Fibroblast of skin of scalp (primary cell): ENCODE data around the gene MYLK3.

ENCODE experiments used
- DNase-seq: peaks from one replicate; pipeline ENCODE4 v3.0.0-alpha.2; 2013

The MYLK3 gene

DNA sequence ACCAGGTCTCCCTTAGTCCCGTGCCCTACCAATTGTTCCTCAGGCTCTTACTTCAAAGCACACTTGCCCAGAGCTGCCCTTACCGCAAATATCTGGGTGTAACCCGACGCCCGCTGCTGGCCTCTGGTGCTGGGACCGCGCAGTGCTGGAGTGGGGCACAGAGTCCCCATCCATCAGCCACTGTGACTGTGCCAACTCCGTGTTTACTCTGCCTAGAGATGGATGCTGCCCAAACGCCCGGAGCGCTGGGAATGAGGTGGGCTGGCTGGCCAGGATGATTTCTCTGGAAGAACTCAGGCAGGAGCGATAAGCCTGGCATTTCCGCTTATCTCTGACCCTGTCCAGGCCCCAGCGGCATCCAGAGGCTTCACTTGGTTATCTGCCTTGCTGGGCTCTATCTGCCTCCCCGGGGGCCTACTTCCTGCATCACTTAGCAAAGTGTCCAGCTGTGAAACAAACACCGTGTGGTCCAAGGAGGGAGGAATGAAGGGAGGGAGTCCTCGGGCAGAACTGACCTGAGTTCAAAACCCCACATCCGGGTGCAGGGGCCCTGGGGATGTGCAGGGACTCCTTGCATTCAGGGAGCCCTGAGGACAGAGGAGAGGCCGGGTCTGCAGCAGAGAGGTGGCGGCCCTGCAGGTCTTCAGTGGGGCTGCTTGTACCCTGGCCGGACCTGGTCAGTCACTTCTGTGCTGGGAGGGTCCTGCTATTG is 9.4 kb upstream of the MYLK3 start:
- no peak for DNase-seq

DNA sequence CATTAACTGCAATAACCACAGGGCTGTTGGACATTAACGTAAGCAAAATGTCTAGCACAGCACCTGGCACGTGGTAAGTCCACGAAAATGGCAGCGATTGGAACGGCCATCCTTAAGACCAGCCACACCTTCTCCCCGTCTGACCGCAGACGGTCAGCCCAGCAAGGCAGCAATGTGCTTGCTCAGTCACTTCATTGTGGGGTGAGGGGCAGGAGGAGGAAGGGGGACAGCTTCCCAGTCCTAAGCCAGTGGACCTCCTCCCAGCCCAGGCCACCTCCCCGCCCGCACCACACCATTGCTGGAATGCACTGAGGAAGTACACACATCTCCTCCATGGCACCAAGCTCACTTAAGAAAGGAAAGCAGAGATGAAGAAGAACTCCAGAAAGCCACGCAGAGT is 8.6 kb upstream of the MYLK3 start:
- no peak for DNase-seq

DNA sequence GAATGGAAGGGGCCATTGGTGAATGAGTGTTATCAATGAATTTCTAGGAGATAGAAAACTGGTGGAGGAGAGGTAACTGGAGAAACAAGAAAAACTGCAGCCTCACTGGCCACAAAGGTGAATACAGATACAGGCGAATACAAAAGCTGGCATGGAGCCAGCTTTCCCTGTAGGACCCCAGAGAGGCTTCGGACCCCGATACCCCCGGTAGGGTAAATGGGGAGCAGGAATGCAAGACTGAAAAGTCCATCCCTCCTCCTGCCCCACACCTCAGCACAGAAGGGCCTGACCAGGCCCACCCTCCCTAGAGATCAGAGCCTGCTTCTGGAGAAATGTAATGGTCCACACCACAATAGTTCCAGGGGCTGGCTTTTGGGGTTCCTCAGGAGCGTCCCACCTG is 4.9 kb upstream of the MYLK3 start:
- DNase-seq: no peak

DNA sequence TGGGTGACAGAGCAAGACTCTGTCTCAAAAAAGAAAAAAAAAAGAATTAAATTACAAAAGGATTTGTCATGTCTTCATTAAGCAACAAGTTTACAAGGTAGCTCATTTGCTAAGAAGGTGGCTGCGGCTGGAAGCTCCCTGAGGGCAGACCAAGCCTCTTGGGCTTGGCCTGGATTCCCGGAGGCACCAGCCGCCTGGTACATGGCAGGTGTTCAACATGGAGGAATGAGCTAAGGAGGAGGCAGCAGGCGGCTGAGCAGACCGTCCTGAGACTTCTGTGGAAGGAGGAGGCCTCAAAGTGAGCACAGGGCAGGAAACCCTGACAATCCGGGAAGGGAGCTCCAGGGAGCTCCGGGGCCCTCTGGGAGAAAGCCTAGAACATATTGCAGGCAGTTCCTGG is 3.2 kb upstream of the MYLK3 start:
- no peak for DNase-seq

DNA sequence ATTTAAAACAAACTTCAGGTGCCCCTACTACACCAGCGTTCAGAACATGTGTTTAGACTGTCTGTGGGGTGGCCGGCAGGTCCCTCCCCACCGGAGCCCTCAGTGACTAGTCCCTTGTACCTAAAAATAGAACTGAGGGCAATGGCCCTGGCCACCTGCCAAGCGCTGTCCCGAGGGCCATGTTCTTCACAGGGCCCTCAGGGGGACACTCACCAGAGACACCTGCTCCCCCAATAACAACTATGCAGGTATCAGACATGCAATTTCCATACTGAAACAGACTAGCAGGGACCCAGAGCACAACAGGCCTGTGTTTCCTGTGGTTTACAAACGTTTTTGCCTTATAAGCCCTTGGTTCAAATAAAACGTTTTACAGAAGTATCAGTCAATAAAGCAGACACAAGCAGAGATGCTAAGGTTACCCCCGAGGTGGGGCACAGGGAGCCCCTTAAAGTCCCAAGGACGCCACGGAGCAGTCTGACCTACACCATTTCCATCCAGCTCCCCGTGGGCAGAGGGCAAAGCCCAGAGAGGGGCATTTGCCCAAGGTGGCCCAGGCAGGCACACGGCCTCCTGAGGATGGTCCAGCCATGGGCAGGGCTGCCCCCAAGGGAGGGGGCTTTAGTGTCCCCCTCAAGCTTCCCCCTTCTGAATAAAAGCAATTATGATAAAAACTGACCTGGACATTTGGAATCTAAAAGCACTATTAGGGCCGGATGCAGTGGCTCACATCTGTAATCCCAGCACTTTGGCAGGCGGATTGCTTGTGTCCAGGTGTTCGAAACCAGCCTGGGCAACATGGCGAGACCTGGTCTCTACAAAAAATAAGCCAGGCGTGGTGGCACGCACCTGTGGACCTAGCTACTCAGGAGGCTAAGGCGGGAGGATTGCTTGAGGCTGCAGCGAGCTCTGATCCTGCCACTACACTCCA is 896 bp upstream of the MYLK3 start:
- no peak for DNase-seq

DNA sequence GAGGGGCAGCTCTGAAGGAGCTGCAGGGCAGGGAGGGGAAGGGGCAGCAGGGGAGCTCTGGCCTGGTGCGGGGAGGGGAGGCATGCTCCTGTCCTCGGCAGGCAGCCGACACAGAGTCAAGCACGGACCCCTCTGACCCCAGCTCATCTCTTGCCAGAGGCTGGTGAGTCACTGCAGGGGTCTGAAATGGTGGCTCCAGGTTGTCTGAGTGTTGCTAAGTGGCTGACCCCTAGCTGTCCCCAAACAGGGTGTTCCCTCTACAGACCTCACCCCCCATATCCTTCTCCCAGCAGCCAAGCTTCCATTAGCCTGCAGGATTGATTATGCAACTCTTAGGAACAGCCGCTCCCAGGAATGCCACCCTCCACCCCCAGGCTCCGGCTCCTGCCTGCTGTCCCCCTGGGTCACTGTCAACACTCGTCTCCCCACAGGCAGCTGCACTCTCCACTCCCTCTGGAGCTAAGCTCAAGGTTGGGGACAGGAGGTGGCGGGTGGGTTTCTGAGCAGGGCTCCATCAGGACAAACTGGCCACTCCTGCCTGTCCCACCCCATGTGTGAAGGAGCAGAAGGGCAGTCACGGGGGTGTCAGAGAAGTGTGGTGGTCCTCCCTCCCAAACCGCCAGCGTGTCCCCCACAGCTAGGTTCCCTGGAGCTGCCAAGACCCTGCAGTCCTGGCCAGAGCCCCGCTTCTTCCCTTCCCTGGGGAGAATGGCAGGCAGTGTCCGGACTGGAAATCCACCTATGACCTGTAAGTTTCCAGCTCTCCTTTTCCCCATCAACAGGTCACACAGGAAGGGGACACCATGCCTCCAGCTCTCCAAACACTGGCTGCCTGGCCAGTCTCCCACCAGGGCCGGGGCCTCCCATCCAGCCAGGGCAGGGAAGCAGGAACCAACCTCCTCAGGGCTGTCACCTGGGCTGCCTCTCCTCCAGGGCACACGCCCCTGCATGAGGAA is 1.0 kb downstream of the MYLK3 start:
- no peak for DNase-seq

DNA sequence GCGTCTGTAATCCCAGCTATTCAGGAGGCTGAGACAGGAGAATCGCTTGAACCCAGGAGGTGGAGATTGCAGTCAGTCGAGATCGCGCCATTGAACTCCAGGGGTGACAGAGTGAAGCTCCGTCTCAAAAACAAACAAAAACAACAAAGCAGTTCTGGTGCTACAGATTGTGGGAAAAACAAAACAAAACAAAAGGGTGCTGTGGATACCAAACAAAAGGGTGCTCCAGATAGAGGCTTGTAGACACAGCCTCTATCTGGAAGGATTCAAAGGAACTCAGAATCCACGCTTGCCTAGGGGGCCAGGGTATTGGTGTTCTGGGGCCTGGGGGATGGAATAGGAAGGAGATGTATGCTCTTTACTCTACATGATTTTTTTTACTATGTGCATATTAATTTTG is 2.5 kb downstream of the MYLK3 start:
- DNase-seq: no peak

DNA sequence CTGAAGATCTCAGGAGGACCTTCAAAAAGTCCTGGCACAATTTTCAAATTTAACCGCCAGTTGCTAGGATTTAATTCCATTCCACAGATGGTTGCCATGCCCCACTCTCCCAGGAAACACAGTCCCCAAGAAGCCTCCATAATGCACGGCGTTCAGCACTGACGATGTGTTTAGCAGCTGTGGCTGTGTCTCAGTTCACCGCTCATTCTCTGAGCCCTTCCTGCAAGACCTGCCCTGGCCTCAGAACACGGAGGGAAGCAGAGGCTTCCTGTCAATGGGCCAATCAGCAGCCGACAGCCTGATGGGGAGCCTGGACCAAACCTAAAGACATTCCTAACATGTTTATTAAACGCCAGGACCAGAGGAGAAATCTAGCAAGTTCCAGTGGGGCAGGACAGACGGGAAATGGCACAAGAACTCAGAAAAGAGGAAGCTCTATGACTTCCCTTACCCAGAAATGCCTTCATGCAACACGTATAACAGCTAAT is 4.9 kb downstream of the MYLK3 start:
- peak; percentile 37 for DNase-seq

DNA sequence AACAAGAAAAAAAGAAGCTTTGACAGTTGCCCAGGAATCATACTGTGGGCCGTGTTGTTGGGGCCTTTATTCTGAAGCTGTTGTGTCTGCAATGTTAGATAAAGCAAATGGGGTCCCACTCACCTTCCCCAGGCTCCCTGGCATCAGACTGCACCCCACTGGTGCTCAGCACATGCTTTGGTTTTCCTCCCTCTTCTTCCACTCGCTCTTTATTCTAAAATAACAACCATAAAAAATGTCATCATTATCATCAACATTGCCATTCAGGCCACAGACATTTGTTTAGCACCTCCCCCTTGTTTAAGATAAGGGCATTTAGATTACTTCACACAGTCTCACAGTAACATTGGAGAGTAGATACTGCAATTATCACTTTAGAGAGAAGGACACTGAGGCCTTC is 8.2 kb downstream of the MYLK3 start:
- DNase-seq: no peak

DNA sequence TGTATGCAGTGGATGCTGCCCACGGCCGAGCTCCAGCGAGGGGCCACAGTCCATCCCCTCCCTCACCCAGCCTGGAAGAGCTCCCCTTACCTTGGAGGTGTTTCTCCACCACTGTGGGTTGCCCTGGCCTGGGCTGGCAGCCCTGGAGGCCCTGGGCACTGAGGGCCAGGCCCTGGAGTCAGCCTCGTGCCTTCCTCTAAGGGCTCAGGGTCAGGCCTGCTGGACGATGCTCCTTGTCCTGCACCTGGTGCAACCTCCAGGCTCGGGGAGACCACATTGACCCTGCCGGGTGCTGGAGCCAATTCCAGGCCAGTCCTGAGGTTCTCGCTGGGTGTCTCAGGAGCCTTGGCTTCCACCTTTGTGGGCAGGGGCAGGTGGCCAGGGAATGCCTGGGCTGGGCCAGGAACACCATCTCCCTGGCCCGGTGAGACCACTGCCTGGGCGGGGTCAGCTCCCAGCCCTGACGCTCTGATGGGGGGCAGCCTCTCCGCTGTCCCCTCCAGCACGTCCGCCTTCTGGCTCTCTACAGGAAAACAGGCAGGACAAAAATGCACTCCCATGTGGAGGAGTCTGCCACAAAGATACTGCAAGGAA is 10.4 kb downstream of the MYLK3 start:
- no peak for DNase-seq

DNA sequence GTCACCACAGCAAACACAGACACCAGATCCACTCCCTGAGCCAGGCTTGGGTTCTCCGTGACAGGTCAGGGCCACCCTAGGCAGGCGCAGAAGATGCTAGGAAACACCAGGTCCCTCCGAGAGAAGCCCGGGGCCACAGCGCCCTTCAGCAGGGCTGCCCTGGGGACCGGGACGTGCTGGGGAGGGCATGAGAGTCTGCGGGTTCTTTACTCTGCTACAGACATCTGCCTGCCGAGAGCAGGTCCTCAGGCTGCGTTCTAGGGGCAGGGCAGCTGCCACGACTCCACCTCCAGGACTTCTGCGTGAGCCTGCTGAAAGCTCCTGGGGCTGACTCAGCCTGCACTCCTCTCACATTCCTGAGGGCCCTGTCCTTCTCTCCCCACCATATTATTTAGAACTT is 11.4 kb downstream of the MYLK3 start:
- no peak for DNase-seq

DNA sequence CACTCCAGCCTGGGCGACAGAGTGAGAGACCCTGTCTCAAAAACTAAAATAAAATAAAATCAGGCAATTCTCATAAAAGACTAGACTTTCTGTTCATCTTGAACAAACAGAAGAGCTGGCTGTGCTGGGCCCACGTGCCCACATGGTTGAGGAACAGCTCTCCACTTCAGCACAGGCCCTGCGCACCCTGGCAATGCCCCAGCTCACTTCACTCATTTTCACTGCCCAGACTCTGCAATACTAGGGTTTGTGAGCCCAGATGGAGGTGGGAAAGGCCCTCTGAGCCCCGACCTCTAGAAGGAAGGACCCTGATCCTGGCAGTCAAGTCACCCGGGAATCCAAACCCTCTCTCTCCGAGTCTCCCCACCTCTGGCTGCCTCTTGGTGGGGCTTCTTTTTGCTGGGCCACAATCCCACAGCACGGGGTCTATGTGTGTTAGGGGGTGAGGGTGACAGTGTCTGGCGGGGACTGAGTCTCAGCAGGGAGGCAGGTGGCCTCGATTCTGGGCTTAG is 14.8 kb downstream of the MYLK3 start:
- DNase-seq: no peak

DNA sequence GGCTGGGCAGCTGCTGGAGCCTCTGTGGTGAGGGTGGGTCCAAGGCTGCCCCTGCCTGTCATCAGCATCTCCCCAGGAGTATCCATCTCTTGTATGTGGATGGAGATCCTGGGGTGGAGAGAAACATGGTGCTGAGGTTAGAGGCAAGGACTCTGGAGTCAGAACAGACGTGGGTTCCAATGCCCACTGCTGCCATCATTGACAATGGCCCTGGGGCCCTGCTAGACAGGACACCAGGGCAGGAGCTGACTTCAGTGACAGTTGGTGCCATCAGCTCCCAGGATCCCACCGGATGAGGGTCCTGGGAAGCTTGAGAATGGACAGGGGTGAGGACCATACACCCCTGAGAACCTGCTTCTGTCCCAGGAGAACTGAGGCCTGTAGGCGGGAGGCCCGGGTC is 15.6 kb downstream of the MYLK3 start:
- no peak for DNase-seq

DNA sequence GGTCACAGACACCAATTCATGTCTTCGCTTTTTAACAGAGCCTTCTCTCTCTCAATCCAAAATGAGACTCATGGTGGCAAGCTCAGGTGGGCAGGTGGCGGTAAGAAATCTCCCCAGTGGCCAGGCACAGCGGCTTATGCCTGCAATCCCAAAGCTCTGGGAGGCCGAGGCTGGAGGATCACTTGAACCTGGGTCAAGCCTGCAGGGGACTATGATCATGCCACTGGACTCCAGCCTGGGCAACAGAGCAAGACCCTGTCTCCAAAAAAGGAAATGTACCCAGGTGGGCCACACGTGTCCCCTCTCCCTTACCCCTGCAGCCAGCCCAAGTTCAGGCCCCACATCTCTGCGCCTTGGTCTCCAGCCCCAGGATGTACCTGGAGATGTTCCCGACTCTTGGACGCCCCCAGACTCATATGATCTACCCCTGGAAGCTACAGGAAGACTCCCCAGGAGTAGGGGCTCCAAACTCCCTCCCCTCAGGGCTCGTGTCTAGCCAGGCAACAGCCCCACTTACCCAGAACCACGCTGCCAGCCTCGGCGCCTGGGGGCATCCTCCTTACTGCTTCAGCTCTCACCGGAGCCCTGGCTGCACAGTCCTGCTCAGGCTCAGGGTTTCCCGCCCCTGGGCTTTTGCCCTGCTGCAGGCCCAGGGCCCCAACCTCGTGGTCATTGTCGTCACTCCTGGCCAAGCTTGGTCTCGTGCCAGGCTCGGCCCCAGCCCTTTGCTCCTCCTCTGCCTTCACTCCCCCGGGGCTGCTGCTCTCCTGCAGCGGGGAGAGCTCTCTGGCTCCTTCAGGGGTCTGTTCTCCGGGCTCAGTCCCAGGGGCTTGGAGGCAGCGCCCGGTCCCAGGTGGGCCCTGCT is 16.2 kb downstream of the MYLK3 start:
- DNase-seq: no peak

DNA sequence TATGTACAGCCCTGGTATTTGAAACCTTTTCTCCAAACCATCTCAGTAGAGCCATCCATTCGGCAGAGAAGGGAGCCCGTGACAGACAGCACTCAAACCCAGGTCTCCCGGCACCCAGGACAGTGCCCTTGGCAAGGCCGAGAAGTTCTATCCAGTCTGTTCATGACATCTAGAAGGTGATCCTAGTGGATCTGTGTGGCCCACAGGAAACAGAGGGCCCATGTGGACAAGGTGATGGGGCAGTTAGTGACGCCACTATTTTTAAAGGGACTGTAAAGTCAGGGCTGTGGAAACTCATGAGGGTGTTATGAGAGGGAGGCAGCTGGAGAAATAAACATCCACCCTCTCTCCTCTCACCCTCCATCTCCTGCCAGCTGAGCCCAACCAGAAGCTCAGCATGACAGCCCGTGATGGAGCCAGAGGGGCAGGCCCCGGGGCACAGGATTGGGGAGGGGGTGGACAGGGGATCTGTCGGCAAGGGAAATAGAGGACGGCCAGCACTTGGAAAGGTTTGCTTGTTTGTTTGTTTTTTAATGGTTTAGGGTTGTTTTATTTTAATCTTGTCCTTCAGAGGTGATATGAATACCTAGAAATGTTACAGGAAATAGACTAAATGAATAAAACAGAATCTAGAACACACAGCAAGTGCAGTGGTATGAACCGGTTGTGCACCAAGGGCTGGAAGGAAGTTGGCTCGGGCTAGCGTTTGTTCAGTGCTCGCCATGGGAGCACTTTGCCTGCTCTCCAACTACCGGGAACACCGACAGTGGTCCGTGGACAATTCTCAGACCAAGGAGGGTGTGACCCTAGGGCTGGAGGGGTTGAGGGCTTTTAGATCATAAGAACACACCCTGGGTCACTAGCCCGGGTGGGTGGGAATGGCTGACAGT is 17.1 kb downstream of the MYLK3 start:
- DNase-seq: no peak

DNA sequence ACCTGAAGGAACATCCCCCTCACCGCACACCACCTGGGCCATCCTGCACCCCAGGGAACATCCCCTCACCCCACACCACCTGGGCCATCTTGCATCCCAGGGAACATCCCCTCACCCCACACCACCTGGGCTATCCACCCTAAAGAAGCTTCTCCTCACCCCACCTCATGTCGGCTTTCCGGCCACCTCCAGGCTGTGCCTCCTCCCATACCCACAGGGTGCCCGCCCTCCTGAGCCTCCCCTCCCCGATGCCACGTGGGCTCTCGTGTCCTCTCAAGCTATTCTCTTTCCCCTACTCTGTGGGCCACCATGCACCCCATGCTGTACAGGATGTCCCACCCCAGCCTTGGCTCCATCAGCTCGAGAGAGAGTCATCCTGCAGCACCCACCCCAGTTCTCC is 18.0 kb downstream of the MYLK3 start:
- no peak for DNase-seq

DNA sequence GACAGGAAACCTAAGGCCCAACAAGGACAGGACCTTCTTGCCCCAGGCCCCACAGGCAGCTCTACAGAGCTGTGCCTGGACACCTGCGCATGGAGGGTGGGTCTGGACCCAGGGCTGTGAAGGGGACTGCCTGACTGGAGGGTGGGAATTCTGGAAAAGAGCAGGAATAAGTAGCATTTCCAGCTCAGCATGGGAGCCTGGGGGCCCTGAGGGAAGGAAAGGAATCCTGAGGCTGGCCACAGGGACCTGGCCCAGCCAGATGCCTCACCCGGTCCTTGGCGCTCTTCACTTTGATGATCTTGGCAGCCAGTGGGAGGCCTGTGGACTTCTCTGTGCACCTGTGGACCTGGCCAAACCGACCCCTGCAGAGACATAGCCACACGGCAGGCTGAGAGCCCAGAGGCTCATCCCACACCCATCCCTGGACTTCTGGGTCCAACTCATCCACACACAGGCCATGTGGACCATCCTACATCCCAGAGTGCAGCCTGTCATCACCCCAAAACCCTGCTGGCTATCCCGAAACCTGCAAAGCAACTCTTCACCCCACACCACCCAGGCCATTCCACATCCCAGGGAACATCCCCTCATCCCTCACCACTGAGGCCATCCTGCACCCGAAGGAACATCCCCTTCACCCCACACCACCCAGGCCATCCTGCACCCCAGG is 18.7 kb downstream of the MYLK3 start:
- DNase-seq: no peak

DNA sequence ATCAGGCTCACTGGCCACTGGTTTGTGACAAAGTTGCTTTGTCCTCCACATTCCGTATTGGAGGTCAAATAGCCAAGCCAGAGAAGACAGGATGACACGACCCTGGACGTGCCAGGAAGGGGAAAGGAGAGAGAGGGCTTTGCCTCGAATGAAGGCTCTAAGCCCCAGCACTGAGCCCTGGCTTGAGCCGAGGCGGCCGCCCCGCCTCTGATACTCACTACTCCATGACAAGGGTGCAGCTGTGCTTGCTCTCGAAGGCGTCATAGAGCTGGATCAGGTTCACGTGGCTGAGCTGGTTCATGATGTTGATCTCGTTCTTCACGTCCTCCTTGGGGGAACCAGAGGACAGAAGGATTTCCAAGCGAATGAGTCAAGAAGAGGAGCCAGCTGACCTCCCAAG is 19.3 kb downstream of the MYLK3 start:
- no peak for DNase-seq

DNA sequence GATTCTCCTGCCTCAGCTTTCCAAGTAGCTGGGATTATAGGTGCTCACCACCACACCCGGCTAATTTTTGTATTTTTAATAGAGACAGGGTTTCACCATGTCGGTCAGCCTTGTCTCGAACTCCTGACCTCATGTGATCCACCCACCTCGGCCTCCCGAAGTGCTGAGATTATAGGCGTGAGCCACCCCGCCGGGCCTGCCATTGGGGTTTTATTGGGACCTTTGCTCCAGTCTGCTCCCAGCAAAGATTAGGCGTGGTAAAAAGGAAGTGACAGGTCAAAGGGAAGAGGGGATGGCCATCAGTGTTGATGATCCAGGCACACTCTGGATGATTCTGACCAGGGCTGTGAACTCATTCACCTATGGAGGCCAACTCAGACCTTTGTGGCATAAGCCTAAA is 20.5 kb downstream of the MYLK3 start:
- DNase-seq: no peak
